ENCODE measurements around the gene CNIH2. TPM values are rescaled to one million over a fixed set of nuclear protein-coding genes. Genes with fewer than 3 reads are reported as not detected.
A peak's percentile ranks its signal among the peaks of the same experiment; 100 is the strongest.

CNIH2 gene
- total and polyA plus RNA-seq, 7 donors: 0.05 TPM; not detected in 6

- DNase-seq (no peak), ATAC-seq (no peak)
- WGBS, 3 donors: 53 to 58% (median 57%) methylated on average over 17 of the region's 17 CpGs
- Histone ChIP-seq H3K4me3 (peak overlapping the region; percentile 65), H3K4me1 (peaks cover 14% of the 10 kb centered on the region), H3K36me3 (ENCODE audit: insufficient read depth in 1 of 2, low read depth in 1 of 2) (no peaks in the 10 kb centered on the region), H3K27ac (no peak overlapping the region), H3K9me3 (no peaks in the 10 kb centered on the region), H3K27me3 (ENCODE audit: insufficient read depth in 3 of 3, low read length in 2 of 3) (peaks cover 0 to 40% (median 14%) of the 10 kb centered on the region in 3 donors)
- TF ChIP-seq CTCF (IDR thresholded peaks at IDR 0.05): no peak
- intact Hi-C loops (cut with DNase I): no loop called here
These were observed 14.8 kb downstream of the CNIH2 start for GRCh38 chr11:66292543-66293332.

- whole genome bisulfite sequencing, 3 donors: 68 to 78% (median 70%) methylated on average over 4 of the region's 4 CpGs
- Histone ChIP-seq H3K27ac (no peak overlapping the region), H3K9me3 (no peaks in the 10 kb centered on the region), H3K27me3 (ENCODE audit: insufficient read depth in 3 of 3, low read length in 2 of 3) (peaks cover 0 to 40% (median 14%) of the 10 kb centered on the region in 3 donors), H3K4me1 (peaks cover 8% of the 10 kb centered on the region), H3K4me3 (no peak overlapping the region), H3K36me3 (ENCODE audit: insufficient read depth in 1 of 2, low read depth in 1 of 2) (no peaks in the 10 kb centered on the region)
- intact Hi-C loops (cut with DNase I): no loop called here
- ATAC-seq (no peak), DNase-seq (no peak)
- TF ChIP-seq CTCF (IDR thresholded peaks at IDR 0.05): no peak
These were observed 15.4 kb downstream of the CNIH2 start for GRCh38 chr11:66293352-66293751.

DNA sequence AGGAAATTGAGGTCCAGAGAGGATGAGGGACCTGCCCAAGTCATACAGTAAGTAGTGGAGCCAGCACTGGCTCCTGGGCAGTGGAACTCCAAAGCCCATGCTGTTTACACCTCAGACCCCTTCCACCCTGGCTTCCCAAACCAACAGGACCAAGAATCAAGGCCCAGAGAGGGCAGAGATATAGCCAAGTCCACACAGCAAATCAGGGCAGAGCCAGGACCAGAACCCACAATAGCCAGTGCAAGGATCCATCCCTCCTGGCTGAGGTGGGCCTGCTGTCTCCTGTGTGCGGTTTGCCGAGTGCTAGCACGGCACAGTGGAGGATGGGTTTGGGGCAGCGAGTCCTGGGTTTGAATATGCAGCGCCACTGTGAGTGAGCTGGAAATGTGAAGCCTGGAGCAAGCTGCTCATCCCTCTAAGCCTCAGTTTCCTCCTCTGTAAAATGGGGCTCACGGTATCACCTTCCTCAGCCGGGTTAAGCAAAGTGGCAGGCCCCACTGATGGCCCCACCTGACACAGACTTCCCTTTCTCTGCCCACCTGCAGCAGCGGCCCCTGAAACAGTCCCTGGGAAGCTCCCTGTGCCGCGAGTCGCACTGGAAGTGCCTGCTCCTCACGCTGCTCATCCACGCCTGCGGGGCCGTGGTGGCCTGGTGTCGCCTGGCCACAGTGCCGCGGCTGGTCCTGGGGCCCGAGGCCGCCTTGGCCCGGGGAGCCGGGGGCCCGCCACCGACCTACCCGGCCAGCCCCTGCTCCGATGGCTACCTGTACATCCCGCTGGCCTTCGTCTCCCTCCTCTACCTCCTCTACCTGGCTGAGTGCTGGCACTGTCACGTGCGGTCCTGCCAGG, 16.0 kb downstream of the CNIH2 start:
- H3K9me3 ChIP-seq: no peaks in the 10 kb centered on the region
- peaks cover 7% of the 10 kb centered on the region for H3K4me1 ChIP-seq
- WGBS, 3 donors: 73 to 78% (median 76%) methylated on average over 26 to 30 of the region's 30 CpGs
- no peaks in the 10 kb centered on the region for H3K36me3 ChIP-seq (ENCODE audit: insufficient read depth in 1 of 2, low read depth in 1 of 2)
- intact Hi-C loops (cut with DNase I): no loop called here
- no peak overlapping the region for H3K4me3 ChIP-seq
- ATAC-seq: no peak
- TF ChIP-seq CTCF (IDR thresholded peaks at IDR 0.05): no peak
- H3K27ac ChIP-seq: no peak overlapping the region
- peaks cover 0 to 40% (median 14%) of the 10 kb centered on the region in 3 donors for H3K27me3 ChIP-seq (ENCODE audit: insufficient read depth in 3 of 3, low read length in 2 of 3)
- no peak for DNase-seq

- Histone ChIP-seq H3K27ac (no peak overlapping the region), H3K36me3 (ENCODE audit: insufficient read depth in 1 of 2, low read depth in 1 of 2) (no peaks in the 10 kb centered on the region), H3K4me1 (peaks cover 3% of the 10 kb centered on the region), H3K9me3 (no peaks in the 10 kb centered on the region), H3K27me3 (ENCODE audit: insufficient read depth in 3 of 3, low read length in 2 of 3) (peaks cover 0 to 40% (median 14%) of the 10 kb centered on the region in 3 donors), H3K4me3 (no peak overlapping the region)
- no peak for TF ChIP-seq CTCF (IDR thresholded peaks at IDR 0.05)
- WGBS, 3 donors: 72 to 83% (median 79%) methylated on average over 99 to 123 of the region's 123 CpGs
- ATAC-seq (no peak), DNase-seq (no peak)
- intact Hi-C loops (cut with DNase I): no loop called here
These were observed 16.9 kb downstream of the CNIH2 start for GRCh38 chr11:66294626-66295620.
